Measurements from ENCODE around the gene FCER2.

FCER2 gene

GRCh38 chr19:7697721-7698287, 4.1 kb downstream of the FCER2 start:
- H3K27ac ChIP-seq = no peak overlapping the region
- TF ChIP-seq CTCF (IDR thresholded peaks at IDR 0.05) = no peak
- no peak overlapping the region for H3K4me3 ChIP-seq (ENCODE audit: low read depth in 1 of 2, low read length in 1 of 2)
- H3K36me3 ChIP-seq = no peaks in the 10 kb centered on the region
- no peaks in the 10 kb centered on the region for H3K9me3 ChIP-seq
- H3K4me1 ChIP-seq (ENCODE audit: control insufficient read depth in 1 of 2, insufficient read depth in 1 of 2, low read depth in 1 of 2, low read length in 1 of 2) = no peaks in the 10 kb centered on the region
- peaks cover 12% of the 10 kb centered on the region for H3K27me3 ChIP-seq

GRCh38 chr19:7694499-7694898, 7.4 kb downstream of the FCER2 start:
- Histone ChIP-seq H3K9me3 (no peaks in the 10 kb centered on the region), H3K4me3 (ENCODE audit: low read depth in 1 of 2, low read length in 1 of 2) (no peak overlapping the region), H3K4me1 (ENCODE audit: control insufficient read depth in 1 of 2, insufficient read depth in 1 of 2, low read depth in 1 of 2, low read length in 1 of 2) (no peaks in the 10 kb centered on the region), H3K27ac (no peak overlapping the region), H3K27me3 (peaks cover 12% of the 10 kb centered on the region), H3K36me3 (no peaks in the 10 kb centered on the region)
- TF ChIP-seq CTCF (IDR thresholded peaks at IDR 0.05) = no peak

GRCh38 chr19:7692417-7693088, 9.4 kb downstream of the FCER2 start:
- peaks cover 5% of the 10 kb centered on the region for H3K27me3 ChIP-seq
- no peak overlapping the region for H3K27ac ChIP-seq
- no peak overlapping the region for H3K4me3 ChIP-seq (ENCODE audit: low read depth in 1 of 2, low read length in 1 of 2)
- H3K36me3 ChIP-seq = no peaks in the 10 kb centered on the region
- TF ChIP-seq CTCF (IDR thresholded peaks at IDR 0.05) = no peak
- peaks cover 0 to 4% of the 10 kb centered on the region in 2 experiments for H3K4me1 ChIP-seq (ENCODE audit: control insufficient read depth in 1 of 2, insufficient read depth in 1 of 2, low read depth in 1 of 2, low read length in 1 of 2)
- no peaks in the 10 kb centered on the region for H3K9me3 ChIP-seq

GRCh38 chr19:7691497-7691896, 10.4 kb downstream of the FCER2 start:
- Histone ChIP-seq H3K4me1 (ENCODE audit: control insufficient read depth in 1 of 2, insufficient read depth in 1 of 2, low read depth in 1 of 2, low read length in 1 of 2) (peaks cover 0 to 4% of the 10 kb centered on the region in 2 experiments), H3K4me3 (ENCODE audit: low read depth in 1 of 2, low read length in 1 of 2) (no peak overlapping the region), H3K36me3 (no peaks in the 10 kb centered on the region), H3K9me3 (no peaks in the 10 kb centered on the region), H3K27me3 (peaks cover 5% of the 10 kb centered on the region), H3K27ac (no peak overlapping the region)
- no peak for TF ChIP-seq CTCF (IDR thresholded peaks at IDR 0.05)

- Histone ChIP-seq H3K36me3 (peaks cover 2% of the 10 kb centered on the region), H3K27ac (no peak overlapping the region), H3K9me3 (no peaks in the 10 kb centered on the region), H3K4me1 (ENCODE audit: control insufficient read depth in 1 of 2, insufficient read depth in 1 of 2, low read depth in 1 of 2, low read length in 1 of 2) (peaks cover 0 to 4% of the 10 kb centered on the region in 2 experiments), H3K27me3 (peaks cover 5% of the 10 kb centered on the region), H3K4me3 (ENCODE audit: low read depth in 1 of 2, low read length in 1 of 2) (no peak overlapping the region)
- TF ChIP-seq CTCF (IDR thresholded peaks at IDR 0.05) = no peak
Measured at GRCh38 chr19:7690779-7691258, 11.1 kb downstream of the FCER2 start.
